ENCODE measurements around the gene OR11H6. TPM values are rescaled to one million over a fixed set of nuclear protein-coding genes. Genes with fewer than 3 reads are reported as not detected.
A peak's percentile ranks its signal among the peaks of the same experiment; 100 is the strongest.
"Not testable (repeated sequence)": the region's sequence is repeated elsewhere in the genome, so short reads cannot be mapped to it uniquely, and the experiment has no call there.

The OR11H6 gene
- total RNA-seq, 1 experiment from 2014 or later = not detected

DNA sequence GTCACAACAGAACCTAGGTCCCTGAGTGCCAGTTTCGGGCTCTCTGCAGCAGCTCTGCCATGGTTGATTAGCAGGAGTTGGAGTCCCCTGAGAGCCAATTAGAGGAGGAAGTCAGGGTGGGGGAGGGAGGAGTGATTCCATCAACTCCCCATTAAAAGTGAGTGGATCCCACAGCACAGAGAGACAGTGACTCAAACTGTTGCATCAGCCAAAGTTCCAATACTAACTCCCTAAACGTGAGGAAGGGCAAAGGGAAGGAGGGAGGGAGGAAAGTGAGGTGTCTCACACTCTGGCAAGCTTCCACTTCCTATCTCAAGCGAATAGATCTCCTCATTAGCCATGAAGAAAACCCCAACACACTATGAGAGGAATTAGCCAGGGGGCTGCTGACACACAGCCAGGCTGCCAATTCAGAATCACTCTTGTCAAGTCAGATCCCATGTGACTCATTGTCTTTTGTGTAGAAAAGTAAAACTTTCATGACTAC, 39.2 kb downstream of the OR11H6 start:
- DNase-seq (ENCODE audit: low spot score) = peak; percentile 66

DNA sequence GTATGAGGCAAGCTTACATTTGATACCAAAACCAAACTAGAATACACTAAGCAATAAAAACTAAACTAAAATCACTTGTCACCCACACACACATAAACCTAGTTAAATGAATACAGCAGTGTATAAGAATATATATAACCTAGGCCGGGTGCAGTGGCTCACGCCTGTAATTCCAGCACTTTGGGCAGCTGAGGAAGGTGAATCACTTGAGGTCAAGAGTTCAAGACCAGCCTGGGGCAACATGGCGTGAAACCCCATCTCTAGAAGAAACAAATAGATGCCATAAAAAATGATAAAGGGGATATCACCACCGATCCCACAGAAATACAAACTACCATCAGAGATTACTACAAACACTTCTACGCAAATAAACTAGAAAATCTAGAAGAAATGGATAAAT, 40.9 kb downstream of the OR11H6 start:
- DNase-seq (ENCODE audit: low spot score) = not testable (repeated sequence)

DNA sequence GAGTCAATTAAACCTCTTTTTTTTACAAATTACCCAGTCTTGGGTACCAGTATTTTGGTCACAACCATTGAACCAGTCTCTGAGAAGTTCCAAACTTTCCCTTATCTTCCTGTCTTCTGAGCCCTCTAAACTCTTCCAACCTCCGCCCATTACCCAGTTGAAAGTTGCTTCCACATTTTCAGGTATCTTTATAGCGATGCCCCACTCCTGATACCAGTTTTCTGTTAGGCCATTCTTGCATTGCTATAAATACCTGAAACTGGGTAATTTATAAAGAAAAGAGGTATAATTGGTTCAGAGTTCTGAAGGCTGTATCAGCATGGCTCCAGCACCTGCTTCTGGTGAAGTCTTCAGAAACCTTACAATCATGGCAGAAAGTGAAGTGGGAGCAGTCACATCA, 50.6 kb downstream of the OR11H6 start:
- no peak for DNase-seq (ENCODE audit: low spot score)

Other genes starting within 250 kb of the OR11H6 start
- not detected in 2 replicates for gene OR4K15, start 248.1 kb upstream of the OR11H6 start, total RNA-seq (2014; rRNA removed; shearing (Covaris generic))
- gene OR4Q2, start 221.5 kb upstream of the OR11H6 start, total RNA-seq (2014; rRNA removed; shearing (Covaris generic)) = not detected in 2 replicates
- gene OR4K14, start 204.4 kb upstream of the OR11H6 start, total RNA-seq (2014; rRNA removed; shearing (Covaris generic)) = not detected in 2 replicates
- gene OR4K13, start 187.7 kb upstream of the OR11H6 start, total RNA-seq (2014; rRNA removed; shearing (Covaris generic)) = not detected in 2 replicates
- gene OR4L1, start 163.7 kb upstream of the OR11H6 start, total RNA-seq (2014; rRNA removed; shearing (Covaris generic)) = not detected in 2 replicates
- gene OR4K17, start 113.0 kb upstream of the OR11H6 start, total RNA-seq (2014; rRNA removed; shearing (Covaris generic)) = not detected in 2 replicates
- gene OR4N5, start 84.9 kb upstream of the OR11H6 start, total RNA-seq (2014; rRNA removed; shearing (Covaris generic)) = not detected in 2 replicates
- gene OR11G2, start 32.8 kb upstream of the OR11H6 start, total RNA-seq (2014; rRNA removed; shearing (Covaris generic)) = not detected in 2 replicates
- gene OR11H7, start 5.3 kb downstream of the OR11H6 start, total RNA-seq (2014; rRNA removed; shearing (Covaris generic)) = not detected in 2 replicates
- not detected in 2 replicates for gene OR11H4, start 15.6 kb downstream of the OR11H6 start, total RNA-seq (2014; rRNA removed; shearing (Covaris generic))
- 10.6 and 16.8 TPM in 2 replicates for gene TTC5, start 82.2 kb downstream of the OR11H6 start, total RNA-seq (2014; rRNA removed; shearing (Covaris generic))
- 28.6 and 30.3 TPM in 2 replicates for gene CCNB1IP1, start 109.6 kb downstream of the OR11H6 start, total RNA-seq (2014; rRNA removed; shearing (Covaris generic))
- 17.5 and 20.1 TPM in 2 replicates for gene PARP2, start 119.9 kb downstream of the OR11H6 start, total RNA-seq (2014; rRNA removed; shearing (Covaris generic))
- gene TEP1, start 189.8 kb downstream of the OR11H6 start, total RNA-seq (2014; rRNA removed; shearing (Covaris generic)) = 4.8 and 9.0 TPM in 2 replicates
- not detected in 2 replicates for gene KLHL33, start 212.5 kb downstream of the OR11H6 start, total RNA-seq (2014; rRNA removed; shearing (Covaris generic))
- gene OSGEP, start 231.1 kb downstream of the OR11H6 start, total RNA-seq (2014; rRNA removed; shearing (Covaris generic)) = 33.2 and 54.4 TPM in 2 replicates
- 96.7 and 99.1 TPM in 2 replicates for gene APEX1, start 231.5 kb downstream of the OR11H6 start, total RNA-seq (2014; rRNA removed; shearing (Covaris generic))
- 13.5 and 18.7 TPM in 2 replicates for gene PIP4P1, start 237.7 kb downstream of the OR11H6 start, total RNA-seq (2014; rRNA removed; shearing (Covaris generic))
- gene PNP, start 245.7 kb downstream of the OR11H6 start, total RNA-seq (2014; rRNA removed; shearing (Covaris generic)) = 41.8 and 43.5 TPM in 2 replicates

All from A172 (cell line).